GM20000 (cell line): ENCODE data around the gene GRPEL2.

ENCODE experiments used
- DNase-seq: peaks from one replicate; pipeline ENCODE4 v3.0.0; 2012; ENCODE audit warnings: low spot score
- CTCF ChIP-seq: IDR thresholded peaks from 2 replicates; pipeline ENCODE4 v1.5.1; 2012; ENCODE audit warnings: mild to moderate bottlenecking, control low read depth; ENCODE audit errors: extremely low read depth, missing control alignments

Gene GRPEL2

GRCh38 chr5:149376711-149377447, 31.6 kb downstream of the GRPEL2 start:
- TF ChIP-seq CTCF, result no peak
- DNase-seq, result no peak

GRCh38 chr5:149378241-149378820, 33.0 kb downstream of the GRPEL2 start:
- TF ChIP-seq CTCF, result no peak

GRCh38 chr5:149379177-149379761, 34.0 kb downstream of the GRPEL2 start, which contains the start of gene IL17B:
Gene IL17B (minus strand): TSS chr5:149379292. CDS start chr5:149379225, 67 bp downstream.
- no peak for DNase-seq
- TF ChIP-seq CTCF, result no peak

More at GRCh38 chr5:149378241-149378820, 33.0 kb downstream of the GRPEL2 start:
- no peak for DNase-seq

GRCh38 chr5:149379818-149380374, 34.6 kb downstream of the GRPEL2 start:
- no peak for DNase-seq
- TF ChIP-seq CTCF, result no peak

GRCh38 chr5:149380466-149381121, 35.3 kb downstream of the GRPEL2 start:
- no peak for TF ChIP-seq CTCF
- DNase-seq, result no peak

- no peak for DNase-seq
- no peak for TF ChIP-seq CTCF
Measured at GRCh38 chr5:149381261-149381985, 36.1 kb downstream of the GRPEL2 start.
